GM21737 (cell line): ENCODE data around the gene SPATS2L.

Experiments used
- ATAC-seq: cut with Tn5 transposase; IDR thresholded peaks from one replicate; pipeline ENCODE4 v1.9.1; 2021; ENCODE audit warnings: mild to moderate bottlenecking, moderate library complexity; ENCODE audit not compliant: unreplicated experiment

Gene SPATS2L

GRCh38 chr2:200435379-200435778 lies 128.9 kb downstream of the SPATS2L start:
- no peak for ATAC-seq

DNA sequence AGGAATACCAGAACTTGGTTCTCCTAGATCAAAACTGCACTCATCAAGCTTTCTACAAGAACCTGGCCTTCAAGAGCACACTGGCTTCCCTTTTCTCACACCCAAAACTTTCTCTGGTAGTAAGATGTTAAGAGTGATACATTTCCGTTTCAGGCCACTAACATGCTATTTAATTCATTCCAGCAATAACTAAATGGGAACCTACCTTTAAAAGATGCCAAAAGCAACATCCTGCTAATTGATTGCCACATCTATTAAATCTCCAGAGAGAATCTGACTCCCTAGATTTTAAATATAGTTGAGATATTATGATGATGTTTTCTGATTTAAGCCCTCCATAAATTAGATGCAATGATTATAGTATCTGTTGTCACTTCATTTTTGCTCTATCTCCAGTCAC lies 131.8 kb downstream of the SPATS2L start:
- no peak for ATAC-seq

GRCh38 chr2:200438846-200439245 lies 132.4 kb downstream of the SPATS2L start:
- no peak for ATAC-seq

DNA sequence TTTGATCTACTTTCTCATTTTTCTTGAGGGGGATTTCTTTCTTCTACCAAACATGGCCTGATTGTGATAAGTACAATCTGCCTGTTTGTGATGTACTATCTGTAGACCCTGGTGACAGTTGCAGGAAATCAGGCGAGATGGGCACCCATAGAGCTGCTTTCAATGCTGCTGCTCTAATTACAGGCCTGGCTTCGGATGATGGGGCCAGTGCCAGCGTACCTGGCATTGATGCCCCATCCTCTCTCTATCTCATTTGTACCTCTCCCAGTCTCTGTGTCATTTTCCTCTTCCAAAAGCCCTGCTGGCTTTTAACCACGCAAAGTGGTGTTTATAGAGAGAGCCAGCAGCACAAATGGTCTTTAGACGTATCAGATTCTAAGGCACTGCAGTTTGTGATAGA lies 133.5 kb downstream of the SPATS2L start:
- no peak for ATAC-seq

GRCh38 chr2:200442471-200442870 lies 136.0 kb downstream of the SPATS2L start:
- ATAC-seq: no peak

GRCh38 chr2:200443376-200443775 lies 136.9 kb downstream of the SPATS2L start:
- no peak for ATAC-seq

DNA sequence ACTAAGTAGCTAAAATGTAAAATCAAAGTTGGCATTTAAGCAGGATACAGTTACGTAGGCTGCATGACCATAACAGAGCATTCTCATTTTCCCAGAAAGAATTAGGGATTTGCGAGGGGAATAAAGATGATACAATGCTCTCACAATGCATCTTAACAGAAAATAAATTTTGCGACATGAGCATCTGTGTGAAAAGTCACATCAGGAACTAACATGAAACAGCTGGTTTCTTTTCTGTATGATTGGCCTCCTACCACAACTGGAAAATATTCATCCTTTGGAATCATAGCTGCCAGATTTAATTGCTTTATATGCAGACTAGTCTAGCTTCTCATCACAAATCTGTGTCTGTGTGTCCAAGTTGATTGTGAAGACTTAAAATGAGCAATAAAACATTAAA lies 137.4 kb downstream of the SPATS2L start:
- ATAC-seq: no peak

- no peak for ATAC-seq
Measured at GRCh38 chr2:200444530-200444929, 138.0 kb downstream of the SPATS2L start.

GRCh38 chr2:200445284-200445683 lies 138.8 kb downstream of the SPATS2L start:
- ATAC-seq: no peak

DNA sequence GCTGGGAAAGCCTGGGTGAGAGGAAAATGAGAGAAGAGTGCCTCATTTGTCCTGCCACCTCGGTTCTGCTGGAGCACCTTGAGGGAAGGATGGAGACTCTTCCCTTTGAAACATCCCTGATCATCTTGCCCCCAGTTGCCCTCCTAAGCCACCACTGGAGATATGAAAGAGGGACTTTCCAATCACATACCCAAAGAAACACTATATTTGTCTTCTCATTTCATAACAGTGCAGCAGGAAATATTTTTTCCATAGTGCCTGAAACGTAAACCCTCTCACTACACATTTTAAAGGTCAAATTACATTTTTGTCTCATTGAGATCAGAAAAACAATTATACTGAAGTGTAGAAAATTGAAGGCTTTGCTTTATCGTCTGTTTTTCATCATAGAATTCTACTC lies 140.1 kb downstream of the SPATS2L start:
- no peak for ATAC-seq

- ATAC-seq: no peak
Measured at GRCh38 chr2:200447139-200447855, 140.8 kb downstream of the SPATS2L start.

- ATAC-seq: no peak
Measured at GRCh38 chr2:200448455-200448854, 142.0 kb downstream of the SPATS2L start.

DNA sequence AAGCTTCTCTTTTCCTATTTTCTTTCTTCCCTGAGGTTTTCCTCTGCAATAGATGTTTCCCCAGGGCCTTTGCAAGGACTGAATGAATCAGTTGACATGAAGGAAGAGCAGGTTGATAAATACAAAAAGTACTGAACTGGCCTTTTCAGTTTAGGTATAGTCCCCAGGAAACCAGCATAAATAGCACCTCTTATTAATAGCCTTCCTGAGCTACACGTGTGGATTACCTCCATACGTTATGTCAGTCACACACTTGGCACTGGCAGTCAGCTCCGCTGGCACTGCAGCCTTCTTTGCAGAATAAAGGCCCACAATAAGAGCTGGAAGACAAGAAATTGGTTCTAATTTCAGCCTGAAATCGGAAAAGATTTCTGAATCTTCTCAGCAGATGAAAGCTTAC lies 142.7 kb downstream of the SPATS2L start:
- no peak for ATAC-seq

- ATAC-seq: no peak
Measured at GRCh38 chr2:200450288-200450687, 143.8 kb downstream of the SPATS2L start.

DNA sequence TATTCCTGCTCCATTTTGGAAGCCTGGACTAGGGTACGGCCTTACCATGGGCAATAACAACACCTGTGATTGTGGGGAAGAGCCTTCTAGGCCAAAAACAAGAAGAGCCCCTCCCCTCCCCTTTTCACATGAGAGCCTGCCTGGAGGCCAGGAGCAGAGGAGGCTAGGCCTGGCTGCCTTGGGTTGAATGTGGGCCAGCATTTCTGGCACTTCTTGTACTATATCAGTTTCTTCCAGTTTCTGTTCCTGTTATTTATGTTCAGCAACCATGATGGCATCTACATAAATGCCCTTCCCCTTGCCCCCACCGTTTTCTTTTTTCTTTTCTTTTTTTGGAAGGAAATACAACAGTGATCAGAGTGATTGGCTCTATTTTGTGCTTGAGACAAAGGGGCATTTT lies 145.0 kb downstream of the SPATS2L start:
- no peak for ATAC-seq

GRCh38 chr2:200452377-200452776 lies 145.9 kb downstream of the SPATS2L start:
- ATAC-seq: no peak

DNA sequence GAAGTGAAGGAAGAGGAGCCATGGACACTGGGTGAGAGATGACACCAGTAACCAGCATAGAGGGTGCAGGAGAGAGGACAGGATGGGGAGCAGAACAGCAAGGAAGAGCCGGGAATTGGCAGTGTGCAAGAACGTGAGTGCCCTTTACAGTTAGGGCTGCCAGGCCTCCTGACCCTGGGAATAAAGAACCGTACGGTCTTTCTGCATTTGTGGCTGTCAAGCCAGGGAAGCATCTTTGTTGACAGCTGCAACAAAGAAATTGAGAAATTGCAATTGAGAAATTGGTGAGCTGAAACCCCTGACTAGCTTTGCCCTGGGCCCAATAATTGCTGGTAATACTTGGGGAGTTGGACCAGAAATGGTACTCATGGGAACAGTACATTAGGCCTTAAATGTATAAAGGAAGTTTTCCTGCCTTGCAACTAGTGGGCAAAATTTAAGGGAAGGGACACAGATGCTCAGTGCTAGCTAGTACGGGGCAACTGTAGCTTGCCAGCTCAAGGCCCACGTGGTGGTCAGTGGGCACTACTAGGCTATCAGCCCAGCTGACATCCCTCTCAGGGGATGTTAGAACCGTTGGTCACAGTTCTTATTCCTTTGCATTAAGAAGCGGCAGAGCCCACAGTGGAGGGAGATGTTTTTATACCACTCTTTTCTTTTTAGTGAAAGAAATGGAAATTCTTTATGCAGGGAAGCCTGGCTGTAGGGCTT lies 146.8 kb downstream of the SPATS2L start:
- no peak for ATAC-seq

DNA sequence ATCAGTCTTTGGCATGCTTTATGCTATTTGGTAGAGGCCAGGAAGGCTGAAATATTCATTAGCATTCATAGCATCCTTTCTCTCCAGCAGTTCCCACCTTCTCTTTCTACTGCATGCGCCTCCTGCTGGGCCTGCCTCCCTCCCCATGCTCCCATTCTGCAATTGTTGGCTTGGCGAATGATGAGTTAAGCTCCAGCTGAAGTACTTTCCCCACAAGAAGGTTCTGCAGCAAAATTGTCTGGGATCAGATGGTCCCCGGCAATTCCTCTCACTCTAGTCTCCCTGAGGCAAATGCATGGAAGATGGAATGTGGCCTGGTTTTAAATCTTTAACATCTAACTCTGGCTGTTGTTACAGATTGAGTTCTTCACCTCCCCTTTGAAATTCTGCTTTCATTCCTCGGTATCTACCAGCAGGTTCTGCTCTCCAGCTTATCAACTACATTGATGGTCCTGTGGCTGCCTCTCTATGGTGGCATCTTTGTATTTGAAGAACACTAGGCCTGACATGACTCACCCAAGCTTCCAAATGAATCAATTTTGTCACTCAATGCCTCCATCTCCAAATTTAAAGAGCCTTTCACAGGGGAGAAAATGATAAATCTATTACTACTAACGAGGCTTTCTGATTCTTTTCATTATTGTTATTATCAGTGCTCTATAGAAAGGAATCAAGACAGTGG lies 147.5 kb downstream of the SPATS2L start:
- no peak for ATAC-seq

GRCh38 chr2:200454927-200455801 lies 148.7 kb downstream of the SPATS2L start:
- peak; percentile 76 for ATAC-seq

DNA sequence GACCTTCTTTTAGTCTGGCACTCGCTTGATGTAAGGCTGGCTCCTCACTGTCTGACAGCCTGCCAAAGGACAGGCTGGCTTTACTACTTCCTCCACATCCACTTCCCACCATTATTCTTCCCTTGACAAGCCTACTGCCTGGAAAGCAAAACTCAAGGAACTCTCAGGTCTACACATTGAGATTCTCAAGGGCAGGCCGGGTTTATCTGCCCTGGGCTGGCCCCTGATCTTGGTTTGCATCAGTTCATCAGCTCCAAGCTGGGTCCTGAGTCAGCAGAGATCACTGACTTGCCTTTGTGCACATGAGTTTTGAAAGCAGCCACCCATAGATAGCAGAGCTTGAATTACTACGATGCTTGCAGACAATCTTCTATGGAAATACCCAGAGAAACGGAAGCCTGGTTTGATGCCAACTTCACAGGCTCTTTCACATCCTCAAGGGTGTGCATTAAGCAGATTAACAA lies 149.5 kb downstream of the SPATS2L start:
- peak; percentile 52 for ATAC-seq

- no peak for ATAC-seq
Measured at GRCh38 chr2:200456567-200456966, 150.1 kb downstream of the SPATS2L start.
